Measurements from ENCODE around the gene LRP1B.
"Not testable (repeated sequence)": the region's sequence is repeated elsewhere in the genome, so short reads cannot be mapped to it uniquely, and the experiment has no call there.

LRP1B gene

GRCh38 chr2:140356697-140357096 lies 1774.1 kb downstream of the LRP1B start:
- DNase-seq = no peak

GRCh38 chr2:140355511-140356090 lies 1775.2 kb downstream of the LRP1B start:
- DNase-seq = no peak

- no peak for DNase-seq
Observed at GRCh38 chr2:140354544-140354943, 1776.3 kb downstream of the LRP1B start.

GRCh38 chr2:140353541-140353940 lies 1777.3 kb downstream of the LRP1B start:
- no peak for DNase-seq

- no peak for DNase-seq
Observed at GRCh38 chr2:140351692-140352091, 1779.1 kb downstream of the LRP1B start.

GRCh38 chr2:140349695-140350094 lies 1781.1 kb downstream of the LRP1B start:
- DNase-seq = no peak

GRCh38 chr2:140348826-140349225 lies 1782.0 kb downstream of the LRP1B start:
- no peak for DNase-seq

- DNase-seq = no peak
Observed at GRCh38 chr2:140344838-140345237, 1786.0 kb downstream of the LRP1B start.

GRCh38 chr2:140344266-140344665 lies 1786.5 kb downstream of the LRP1B start:
- DNase-seq = not testable (repeated sequence)

GRCh38 chr2:140338795-140339194 lies 1792.0 kb downstream of the LRP1B start:
- no peak for DNase-seq

- DNase-seq = no peak
Observed at GRCh38 chr2:140337061-140337460, 1793.8 kb downstream of the LRP1B start.

- no peak for DNase-seq
Observed at GRCh38 chr2:140316345-140316744, 1814.5 kb downstream of the LRP1B start.

- no peak for DNase-seq
Observed at GRCh38 chr2:140311905-140312304, 1818.9 kb downstream of the LRP1B start.

GRCh38 chr2:140308706-140309105 lies 1822.1 kb downstream of the LRP1B start:
- DNase-seq = no peak

- DNase-seq = no peak
Observed at GRCh38 chr2:140307532-140307931, 1823.3 kb downstream of the LRP1B start.

GRCh38 chr2:140295767-140296166 lies 1835.0 kb downstream of the LRP1B start:
- no peak for DNase-seq

- DNase-seq = no peak
Observed at GRCh38 chr2:140288726-140289125, 1842.1 kb downstream of the LRP1B start.

GRCh38 chr2:140288213-140288612 lies 1842.6 kb downstream of the LRP1B start:
- DNase-seq = no peak

- DNase-seq = no peak
Observed at GRCh38 chr2:140286377-140286776, 1844.4 kb downstream of the LRP1B start.

GRCh38 chr2:140277344-140277743 lies 1853.5 kb downstream of the LRP1B start:
- not testable (repeated sequence) for DNase-seq

GRCh38 chr2:140276661-140277060 lies 1854.2 kb downstream of the LRP1B start:
- DNase-seq = no peak

- DNase-seq = peak; percentile 66
Observed at GRCh38 chr2:140275427-140275826, 1855.4 kb downstream of the LRP1B start.

- DNase-seq = peak; percentile 5 to 32
Observed at GRCh38 chr2:140274891-140275290, 1855.9 kb downstream of the LRP1B start.

- no peak for DNase-seq
Observed at GRCh38 chr2:140273958-140274357, 1856.9 kb downstream of the LRP1B start.

GRCh38 chr2:140273408-140273807 lies 1857.4 kb downstream of the LRP1B start:
- DNase-seq = no peak
